HG02610 (cell line): Measurements from ENCODE around the gene PCGF5.
"Not testable (repeated sequence)": the region's sequence is repeated elsewhere in the genome, so short reads cannot be mapped to it uniquely, and the experiment has no call there.

Experiments
- ATAC-seq: cut with Tn5 transposase; IDR thresholded peaks from one replicate; pipeline ENCODE4 v1.9.1; 2021; ENCODE audit warnings: mild to moderate bottlenecking, moderate library complexity; ENCODE audit not compliant: unreplicated experiment

PCGF5 gene

GRCh38 chr10:91319336-91319735 is 98.9 kb downstream of the PCGF5 start:
- no peak for ATAC-seq

- not testable (repeated sequence) for ATAC-seq
Measured at GRCh38 chr10:91323293-91323905, 102.9 kb downstream of the PCGF5 start.

- no peak for ATAC-seq
Measured at GRCh38 chr10:91328320-91328984, 108.0 kb downstream of the PCGF5 start.
